ENCODE results near the gene PITX2. TPM values are rescaled to one million over a fixed set of nuclear protein-coding genes. Genes with fewer than 3 reads are reported as not detected.

The PITX2 gene
- total and polyA plus RNA-seq, 2 of the 13 experiments (the other 11 are each of a cell fraction or from before 2014, with no cell fraction given), result not detected

- Histone ChIP-seq H3K27me3 (ENCODE audit: control insufficient read depth in 1 of 2, insufficient read depth in 2 of 2, low read length in 2 of 2) (peaks cover 2 to 56% of the 10 kb centered on the region in 2 experiments), H3K9me3 (ENCODE audit: low read length) (no peaks in the 10 kb centered on the region), H4K20me1 (ENCODE audit: insufficient read depth, low read length) (no peaks in the 10 kb centered on the region), H3K79me2 (ENCODE audit: insufficient read depth, low read length) (no peaks in the 10 kb centered on the region), H3K36me3 (replicated peaks in 1 of 2; ENCODE audit: control insufficient read depth in 1 of 2, insufficient read depth in 2 of 2, low read length in 2 of 2) (no peaks in the 10 kb centered on the region), H3K4me1 (ENCODE audit: insufficient read depth, low read length) (no peaks in the 10 kb centered on the region), H3K27ac (ENCODE audit: extremely low read length, insufficient read depth, low read length) (no peak overlapping the region), H3K4me2 (ENCODE audit: low read depth, low read length) (no peak overlapping the region), H3K4me3 (replicated peaks in 1 of 3; ENCODE audit: insufficient read depth in 1 of 3, low read depth in 2 of 3, low read length in 3 of 3) (no peak overlapping the region), H2AFZ (ENCODE audit: low read length) (no peak overlapping the region), H3K9ac (ENCODE audit: insufficient read depth, low read depth, low read length) (no peak overlapping the region)
- intact Hi-C loops (cut with micrococcal nuclease; ENCODE audit: unreplicated experiment), result no loop called here
- CTCF ChIA-PET (ENCODE audit: low intra/inter-chr PET ratio, low total read pairs), result no interaction called here
- WGBS (ENCODE audit: low lambda C conversion rate), result under 1% methylated on average over 9 of the region's 9 CpGs
- BruUV-seq (replicated peaks), result no TSS peak
- in situ Hi-C loops (cut with HindIII; ENCODE audit: extremely low pct_ligation_motif_present, low pct_unique_long_range_greater_than_20kb), result no loop called here
- POLR2A ChIA-PET, result no interaction called here
- TF ChIP-seq FOSL1 (CRISPR knock-in tag; IDR thresholded peaks at IDR 0.05; ENCODE audit: borderline replicate concordance) (no peak), MED8 (CRISPR knock-in tag; IDR thresholded peaks at IDR 0.05; ENCODE audit: insufficient replicate concordance) (no peak), AKAP8 (CRISPR knock-in tag; IDR thresholded peaks at IDR 0.05) (no peak), ZMYM4 (CRISPR knock-in tag; IDR thresholded peaks at IDR 0.05) (no peak), FOXP1 (IDR thresholded peaks at IDR 0.05) (no peak), FOXP1 (CRISPR knock-in tag; IDR thresholded peaks at IDR 0.05) (no peak), RARG (CRISPR knock-in tag; IDR thresholded peaks at IDR 0.05; ENCODE audit: low read depth) (no peak), IKZF1 (IDR thresholded peaks at IDR 0.05) (no peak), SNAPC2 (CRISPR knock-in tag; IDR thresholded peaks at IDR 0.05) (no peak), CREB3 (CRISPR knock-in tag; IDR thresholded peaks at IDR 0.05) (no peak), HIC2 (CRISPR knock-in tag; IDR thresholded peaks at IDR 0.05; ENCODE audit: low read depth) (no peak), NAIF1 (CRISPR knock-in tag; IDR thresholded peaks at IDR 0.05; ENCODE audit: borderline replicate concordance) (no peak), REXO4 (CRISPR knock-in tag; IDR thresholded peaks at IDR 0.05; ENCODE audit: borderline replicate concordance) (no peak), HINFP (CRISPR knock-in tag; IDR thresholded peaks at IDR 0.05; ENCODE audit: low read depth) (no peak)
- ATAC-seq (no peak), FAIRE-seq (no peak), DNase-seq (ENCODE audit: low spot score) (no peak)
Measured at GRCh38 chr4:110625576-110626257, 2.8 kb upstream of the PITX2 start.
